Brain pericyte (primary cell): ENCODE data around the gene TENT5A.
A peak's percentile ranks its signal among the peaks of the same experiment; 100 is the strongest.
"Not testable (repeated sequence)": the region's sequence is repeated elsewhere in the genome, so short reads cannot be mapped to it uniquely, and the experiment has no call there.

Experiments used
- DNase-seq: peaks from one replicate; pipeline ENCODE4 v3.0.0-alpha.2; 2012; ENCODE audit warnings: low read depth, low spot score

The TENT5A gene

DNA sequence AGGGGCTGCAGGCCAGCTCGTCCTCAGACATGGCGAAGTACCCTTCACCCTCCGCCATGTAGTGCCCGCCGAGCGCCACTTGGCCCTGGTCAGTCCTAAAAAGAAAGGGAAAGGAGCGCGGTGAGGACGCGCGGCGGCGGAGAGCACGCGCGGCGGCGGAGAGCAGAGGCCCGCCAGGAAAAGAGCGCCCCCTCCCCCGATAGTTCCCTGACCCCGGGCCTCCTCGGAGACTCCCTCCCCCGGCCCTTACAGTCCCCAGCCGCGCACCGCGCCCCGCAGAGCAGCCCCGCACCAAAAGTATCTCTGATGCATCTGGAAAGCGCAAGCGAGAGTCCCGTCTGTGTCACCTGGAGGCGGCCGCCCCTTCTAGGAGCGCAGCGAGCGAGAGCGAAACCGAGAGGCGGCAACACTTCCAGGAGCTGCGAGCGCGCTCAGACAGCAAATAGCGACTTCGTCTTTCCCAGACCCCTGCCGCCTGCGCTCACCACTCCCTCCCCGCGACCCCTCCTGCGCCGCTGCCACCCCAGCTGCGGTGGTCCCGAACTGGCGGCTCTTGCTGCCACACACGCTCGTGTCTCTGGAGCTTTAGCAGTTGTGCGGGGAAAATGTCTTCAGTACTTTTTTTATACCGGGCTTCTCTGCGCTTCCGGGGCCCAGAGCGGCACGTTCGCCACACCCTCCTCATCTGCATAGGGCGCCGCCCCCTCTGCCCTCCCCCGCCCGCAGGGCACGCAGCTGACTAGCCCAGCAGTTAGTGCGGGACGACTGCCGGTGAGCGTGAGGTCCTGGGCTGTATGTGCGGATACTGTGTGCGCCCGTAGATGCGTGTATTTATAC is at the start of gene TENT5A:
TENT5A (minus strand) TSS at position 598 of the 837 bp plus-strand sequence; CDS start at position 58, 540 bp downstream.
- DNase-seq: peak; percentile 73

- no peak for DNase-seq
Measured at GRCh38 chr6:81801489-81801888, 49.0 kb upstream of the TENT5A start.

DNA sequence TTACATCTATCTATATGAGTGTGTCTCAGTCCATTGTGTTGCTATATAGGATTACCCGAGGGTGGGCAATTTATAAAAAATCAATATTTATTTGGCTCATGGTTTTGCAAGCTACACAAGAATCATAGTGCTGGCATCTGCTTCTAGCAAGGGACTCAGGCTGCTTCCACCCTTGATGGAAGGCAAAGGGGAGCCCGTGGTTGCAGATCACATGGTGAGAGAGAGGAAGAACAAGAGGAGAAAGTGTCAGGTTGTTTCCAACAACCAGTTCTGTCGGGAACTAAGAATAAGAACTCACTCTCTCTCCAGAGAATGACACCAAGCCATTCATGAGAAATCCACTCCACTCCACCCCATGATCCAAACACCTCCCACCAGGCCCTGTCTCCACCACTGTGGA is 48.2 kb upstream of the TENT5A start:
- DNase-seq: no peak

DNA sequence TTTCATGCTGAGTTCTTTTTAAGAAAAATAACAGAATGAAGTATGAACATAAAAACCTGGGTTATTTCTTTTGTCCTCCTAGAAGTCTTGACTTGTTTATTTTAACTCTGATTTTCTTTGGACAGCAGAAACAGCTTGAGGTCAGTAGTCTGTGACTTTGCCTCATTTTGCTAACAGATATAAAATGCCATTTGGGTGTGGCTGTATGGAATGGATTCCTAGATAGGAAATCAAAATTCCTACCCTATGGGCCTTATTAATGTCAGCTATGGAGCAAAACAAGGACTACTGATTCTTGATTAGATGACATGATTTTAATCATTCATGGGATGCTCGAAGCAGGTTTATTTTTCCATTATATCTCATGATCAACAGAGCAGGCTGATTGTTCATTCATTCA is 46.8 kb upstream of the TENT5A start:
- no peak for DNase-seq

GRCh38 chr6:81797591-81797990 is 45.1 kb upstream of the TENT5A start:
- no peak for DNase-seq

- no peak for DNase-seq
Measured at GRCh38 chr6:81795890-81796289, 43.4 kb upstream of the TENT5A start.

DNA sequence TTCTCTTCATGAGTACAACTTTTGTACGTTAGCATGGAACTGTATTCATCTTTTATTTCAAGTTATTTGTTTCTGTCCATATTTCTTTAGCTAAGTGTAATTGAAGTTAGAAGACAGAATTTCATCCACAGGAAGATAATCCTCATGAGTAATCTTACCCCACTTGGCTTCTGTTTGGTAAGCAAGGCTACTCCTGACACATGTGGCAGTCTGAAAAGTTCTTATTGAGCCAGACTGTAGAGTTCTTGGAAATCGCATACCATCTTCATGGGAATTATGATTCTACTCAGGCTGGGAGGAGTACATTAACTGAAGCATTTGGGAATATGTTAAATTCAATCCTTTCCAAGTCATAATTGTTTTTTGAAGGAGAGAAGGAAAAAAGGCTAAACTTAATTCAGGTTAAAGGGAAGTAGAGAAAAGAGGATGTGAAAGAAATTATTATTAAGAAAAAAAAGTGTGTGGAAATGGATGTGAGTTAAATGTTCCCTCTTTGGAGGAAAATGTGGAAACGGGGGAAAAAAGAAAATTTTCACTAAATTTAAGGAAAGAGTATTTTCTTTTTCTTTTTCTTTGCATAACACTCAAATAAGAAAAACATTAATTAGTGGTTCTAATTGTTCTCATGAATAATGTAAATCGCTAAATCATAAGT is 41.5 kb upstream of the TENT5A start:
- no peak for DNase-seq

GRCh38 chr6:81792826-81793225 is 40.3 kb upstream of the TENT5A start:
- DNase-seq: no peak

- no peak for DNase-seq
Measured at GRCh38 chr6:81791756-81792155, 39.3 kb upstream of the TENT5A start.

DNA sequence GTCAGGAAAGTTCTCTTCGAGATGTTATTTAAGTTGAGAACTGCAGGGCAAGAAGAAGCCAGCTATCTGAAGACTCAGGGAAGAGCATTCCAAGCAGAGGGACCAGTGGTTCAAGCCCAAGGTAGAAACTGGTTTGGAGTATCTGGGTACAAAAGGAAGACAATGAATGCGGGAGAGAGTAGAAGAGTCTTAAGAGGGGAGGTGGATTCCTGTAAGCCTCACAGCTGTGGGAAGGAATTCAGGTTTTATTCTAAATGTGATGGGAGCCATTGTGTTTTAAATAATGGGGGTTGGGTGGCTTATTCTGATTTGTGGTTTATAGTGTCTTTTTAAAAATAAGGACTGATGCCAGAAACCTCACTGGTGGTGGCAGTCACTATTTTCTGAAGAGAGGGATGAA is 37.6 kb upstream of the TENT5A start:
- DNase-seq: no peak

- DNase-seq: no peak
Measured at GRCh38 chr6:81789291-81789690, 36.8 kb upstream of the TENT5A start.

DNA sequence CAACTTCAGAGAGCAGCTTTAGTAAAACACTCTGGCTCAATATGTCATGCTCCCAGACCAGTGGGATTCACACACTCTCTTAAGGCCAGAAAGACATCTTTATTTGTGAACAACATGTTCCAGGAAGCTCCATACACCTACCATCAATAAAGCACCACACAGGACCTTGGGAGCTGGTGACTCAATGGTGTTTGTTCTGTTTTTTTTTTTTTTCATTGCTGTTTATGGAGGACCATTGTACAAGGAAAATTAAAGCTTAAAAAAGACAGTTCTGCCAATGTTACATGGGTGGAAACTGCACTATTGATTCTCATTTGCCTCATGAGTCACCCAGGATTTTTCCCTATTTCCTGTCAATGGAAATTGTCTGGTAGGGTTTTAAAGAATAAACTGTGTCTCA is 36.3 kb upstream of the TENT5A start:
- DNase-seq: no peak

- no peak for DNase-seq
Measured at GRCh38 chr6:81787313-81788068, 35.0 kb upstream of the TENT5A start.

- no peak for DNase-seq
Measured at GRCh38 chr6:81786150-81786549, 33.7 kb upstream of the TENT5A start.

DNA sequence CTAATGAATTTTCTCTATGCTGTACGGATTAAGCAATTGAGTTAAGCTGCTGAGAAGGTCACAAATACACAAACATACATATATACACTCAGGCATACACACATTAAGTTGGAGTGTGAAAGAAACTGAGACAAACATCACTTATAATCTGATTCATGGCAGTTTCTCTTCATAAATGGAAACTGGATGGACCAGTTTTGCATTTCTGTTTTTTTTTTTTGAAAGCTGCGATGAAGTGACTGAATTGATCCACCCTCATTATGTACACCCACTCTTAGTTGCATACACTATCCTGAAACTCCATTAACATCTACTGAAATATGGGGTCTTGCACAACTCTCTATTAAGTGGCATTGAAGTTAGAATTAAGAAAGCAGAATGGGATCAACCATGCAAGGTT is 32.9 kb upstream of the TENT5A start:
- DNase-seq: no peak

GRCh38 chr6:81783893-81784292 is 31.4 kb upstream of the TENT5A start:
- no peak for DNase-seq

GRCh38 chr6:81781624-81782023 is 29.1 kb upstream of the TENT5A start:
- no peak for DNase-seq

DNA sequence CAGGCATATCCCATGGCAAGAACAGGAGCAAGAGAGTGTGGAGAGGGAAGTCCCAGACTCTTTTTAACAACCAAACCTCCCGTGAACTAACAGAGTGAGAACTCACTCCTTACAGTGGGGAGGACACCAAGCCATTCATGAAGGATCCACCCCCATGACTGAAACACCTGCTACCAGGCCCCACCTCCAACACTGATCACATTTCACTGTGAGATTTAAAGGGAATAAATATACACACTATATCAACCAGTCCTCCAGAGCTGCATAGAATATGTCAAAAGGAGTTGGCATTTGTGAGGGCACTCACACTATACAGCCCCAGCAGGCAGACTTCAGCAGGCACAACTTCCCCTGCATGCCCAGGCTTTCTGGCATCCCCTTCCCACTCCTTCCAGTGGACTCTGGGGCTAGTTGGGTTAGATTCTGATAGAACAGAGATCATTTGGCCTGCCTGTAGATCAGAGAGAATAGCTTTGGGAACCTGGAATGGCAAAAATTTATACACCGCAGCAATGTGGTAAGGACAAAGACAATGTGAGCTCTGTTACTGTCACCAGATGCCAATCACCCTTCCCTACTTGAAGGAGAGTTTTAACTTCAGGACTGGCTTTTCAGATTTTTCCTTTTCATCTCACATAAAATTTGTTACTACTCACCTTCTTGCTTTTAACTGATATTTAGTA is 25.2 kb upstream of the TENT5A start:
- no peak for DNase-seq

GRCh38 chr6:81776219-81776618 is 23.7 kb upstream of the TENT5A start:
- not testable (repeated sequence) for DNase-seq

GRCh38 chr6:81774542-81774941 is 22.1 kb upstream of the TENT5A start:
- DNase-seq: no peak

GRCh38 chr6:81773887-81774286 is 21.4 kb upstream of the TENT5A start:
- DNase-seq: no peak

- DNase-seq: no peak
Measured at GRCh38 chr6:81772741-81773140, 20.3 kb upstream of the TENT5A start.
